Measurements from ENCODE around the gene CLEC1A.

- TF ChIP-seq USF1 (IDR thresholded peaks at IDR 0.05): no peak
- no peak for TF ChIP-seq CREB1 (IDR thresholded peaks at IDR 0.05; ENCODE audit: low read depth)
- no peak for TF ChIP-seq EP300 (IDR thresholded peaks at IDR 0.05; ENCODE audit: borderline replicate concordance)
- no peak for TF ChIP-seq TEAD4 (IDR thresholded peaks at IDR 0.05)
- no peak for TF ChIP-seq EGR1 (IDR thresholded peaks at IDR 0.05)
- no peak for TF ChIP-seq YY1 (IDR thresholded peaks at IDR 0.05; ENCODE audit: low read depth)
- TF ChIP-seq RAD21 (IDR thresholded peaks at IDR 0.05; ENCODE audit: low read depth): no peak
- TF ChIP-seq MAX (IDR thresholded peaks at IDR 0.05): no peak
Measured at GRCh38 chr12:10069976-10070375, 28.8 kb downstream of the CLEC1A start.
